GM23338 (cell line): ENCODE data around the gene SNN. TPM values are rescaled to one million over a fixed set of nuclear protein-coding genes. Genes with fewer than 3 reads are reported as not detected.

Source experiments
- CREB1 ChIP-seq: fragments of 250-450 bp; sonication (Bioruptor Pico); IDR thresholded peaks from 2 replicates; pipeline ENCODE4 v1.5.0; 2020; ENCODE audit warnings: low read depth, mild to moderate bottlenecking, moderate library complexity
- EZH2 ChIP-seq: fragments of 200-600 bp; sonication (generic); IDR thresholded peaks from one replicate; pipeline ENCODE4 v1.8.0; 2017; ENCODE audit warnings: antibody characterized with exemption, mild to moderate bottlenecking, low read depth; ENCODE audit not compliant: unreplicated experiment
- REST ChIP-seq: IDR thresholded peaks from one replicate; pipeline ENCODE4 v1.6.1; 2018; ENCODE audit warnings: antibody characterized with exemption; ENCODE audit not compliant: unreplicated experiment
- STAT1 ChIP-seq: IDR thresholded peaks from one replicate; pipeline ENCODE4 v1.6.1; 2016; ENCODE audit warnings: antibody characterized with exemption; ENCODE audit not compliant: unreplicated experiment
- ZNF331 ChIP-seq: fragments of 250-450 bp; sonication (Bioruptor Pico); IDR thresholded peaks from 2 replicates; pipeline ENCODE4 v1.5.0; 2020; ENCODE audit warnings: low read depth, mild to moderate bottlenecking, moderate library complexity
- ZNF462 ChIP-seq: fragments of 250-450 bp; sonication (Bioruptor Pico); IDR thresholded peaks from 2 replicates; pipeline ENCODE4 v1.5.0; 2020; ENCODE audit warnings: mild to moderate bottlenecking, moderate library complexity
- polyA plus RNA-seq: library from polyadenylated mRNA; unstranded; fragments of >200 nt; fragmentation: Nextera tagmentation; extraction: Ambion mirVana; gene quantifications from 2 replicates; pipeline ENCODE4 v1.2.1, GENCODE V29; 2016
- total RNA-seq: library from RNA; depleted of rRNA; stranded (reverse); fragments of >200 nt; shearing (Covaris generic); gene quantifications from 2 replicates; pipeline ENCODE4 v1.2.3, GENCODE V29; 2014

Gene SNN
- total and polyA plus RNA-seq, 2 experiments from 2014 or later = 19.0 to 63.3 TPM

GRCh38 chr16:11688520-11688886, 20.2 kb downstream of the SNN start (continued):
- TF ChIP-seq REST = no peak
- TF ChIP-seq ZNF331 (CRISPR knock-in tag) = no peak
- TF ChIP-seq CREB1 (CRISPR knock-in tag) = no peak
- no peak for TF ChIP-seq ZNF462 (CRISPR knock-in tag)
- no peak for TF ChIP-seq EZH2
- no peak for TF ChIP-seq STAT1
